Caco-2 (cell line): ENCODE data around the gene FBXO28. TPM values are rescaled to one million over a fixed set of nuclear protein-coding genes. Genes with fewer than 3 reads are reported as not detected.

Experiments used
- BruUV-seq: library from RNA; stranded (reverse); fragments of 400-500 nt; replicated peaks from 2 replicates; lab custom pipeline; 2021; lab: Mats Ljungman, UMichigan
- CTCF ChIA-PET: fragments of 300-600 bp; sonication (Branson Sonifier 250); formaldehyde crosslinking; loops from one replicate; lab custom pipeline; 2022; ENCODE audit warnings: antibody characterized with exemption; lab: Charles Lee
- POLR2A ChIA-PET: fragments of 300-600 bp; sonication (Branson Sonifier 250); formaldehyde crosslinking; loops from one replicate; lab custom pipeline; 2022; ENCODE audit warnings: antibody characterized with exemption; lab: Charles Lee
- DNase-seq, 2 experiments: peaks; one replicate each; pipeline versions ENCODE4 v3.0.0 to v3.0.0-alpha.2; 2020 to 2022
- H3K27me3 ChIP-seq: replicated peaks from 2 replicates; pipeline ENCODE4 v1.6.0; 2011; ENCODE audit warnings: low read length; ENCODE audit not compliant: control insufficient read depth, insufficient read depth
- H3K36me3 ChIP-seq: 2 replicates; pipeline ENCODE4 v1.5.1; 2011; ENCODE audit warnings: low read length; ENCODE audit not compliant: control insufficient read depth, insufficient read depth
- H3K4me1 ChIP-seq: fragments of 250-450 bp; sonication (Bioruptor Pico); 2 replicates; pipeline ENCODE4 v1.5.1; 2020; ENCODE audit warnings: mild to moderate bottlenecking
- H3K4me3 ChIP-seq: 2 replicates; pipeline ENCODE4 v1.5.1; 2011; ENCODE audit warnings: low read depth, mild to moderate bottlenecking, control low read depth, low read length
- H3K9me3 ChIP-seq: fragments of 250-450 bp; sonication (Bioruptor Pico); 2 replicates; pipeline ENCODE4 v1.5.1; 2020; ENCODE audit warnings: mild to moderate bottlenecking, moderate library complexity
- H3K27ac Mint-ChIP-seq: one replicate; pipeline ENCODE4 v1.8.0; 2022; ENCODE audit warnings: mixed read lengths; ENCODE audit not compliant: unreplicated experiment
- H3K27me3 Mint-ChIP-seq: one replicate; pipeline ENCODE4 v1.8.0; 2022; ENCODE audit warnings: mixed read lengths; ENCODE audit not compliant: insufficient read depth, unreplicated experiment
- H3K36me3 Mint-ChIP-seq: one replicate; pipeline ENCODE4 v1.8.0; 2022; ENCODE audit warnings: mild to moderate bottlenecking, mixed read lengths; ENCODE audit not compliant: insufficient read depth, unreplicated experiment
- H3K4me1 Mint-ChIP-seq: one replicate; pipeline ENCODE4 v1.8.0; 2022; ENCODE audit warnings: low read depth, mixed read lengths; ENCODE audit not compliant: unreplicated experiment
- H3K4me3 Mint-ChIP-seq: one replicate; pipeline ENCODE4 v1.8.0; 2022; ENCODE audit warnings: mild to moderate bottlenecking, moderate library complexity, mixed read lengths; ENCODE audit not compliant: unreplicated experiment
- H3K9me3 Mint-ChIP-seq: one replicate; pipeline ENCODE4 v1.8.0; 2022; ENCODE audit warnings: mixed read lengths; ENCODE audit not compliant: unreplicated experiment
- intact Hi-C: fragments of 100-400 bp; cut with micrococcal nuclease; formaldehyde crosslinking; loops from one replicate; pipeline ENCODE4 v1.10.0; 2022; ENCODE audit not compliant: unreplicated experiment
- total RNA-seq: library from RNA; stranded (reverse); gene quantifications from 2 replicates; pipeline ENCODE4 v1.2.3, GENCODE V29; 2022
- TF ChIP-seq, protein P1 (sequence below), 2 experiments: fragments of 200-600 bp in 1 of 2; IDR thresholded peaks; 1 replicate in 1 of 2; 2 replicates in 1 of 2; pipeline versions ENCODE4 v1.5.1 to v1.8.0; 2011 to 2022; ENCODE audit warnings: antibody characterized with exemption in 1 of 2, control low read depth in 1 of 2, inconsistent platforms in 1 of 2, low read depth in 1 of 2, low read length in 1 of 2, mild to moderate bottlenecking in 1 of 2, moderate library complexity in 1 of 2; ENCODE audit not compliant: insufficient read depth in 1 of 2, severe bottlenecking in 1 of 2, unreplicated experiment in 1 of 2

The FBXO28 gene
- total RNA-seq, 1 experiment from 2014 or later: 31.3 TPM

DNA sequence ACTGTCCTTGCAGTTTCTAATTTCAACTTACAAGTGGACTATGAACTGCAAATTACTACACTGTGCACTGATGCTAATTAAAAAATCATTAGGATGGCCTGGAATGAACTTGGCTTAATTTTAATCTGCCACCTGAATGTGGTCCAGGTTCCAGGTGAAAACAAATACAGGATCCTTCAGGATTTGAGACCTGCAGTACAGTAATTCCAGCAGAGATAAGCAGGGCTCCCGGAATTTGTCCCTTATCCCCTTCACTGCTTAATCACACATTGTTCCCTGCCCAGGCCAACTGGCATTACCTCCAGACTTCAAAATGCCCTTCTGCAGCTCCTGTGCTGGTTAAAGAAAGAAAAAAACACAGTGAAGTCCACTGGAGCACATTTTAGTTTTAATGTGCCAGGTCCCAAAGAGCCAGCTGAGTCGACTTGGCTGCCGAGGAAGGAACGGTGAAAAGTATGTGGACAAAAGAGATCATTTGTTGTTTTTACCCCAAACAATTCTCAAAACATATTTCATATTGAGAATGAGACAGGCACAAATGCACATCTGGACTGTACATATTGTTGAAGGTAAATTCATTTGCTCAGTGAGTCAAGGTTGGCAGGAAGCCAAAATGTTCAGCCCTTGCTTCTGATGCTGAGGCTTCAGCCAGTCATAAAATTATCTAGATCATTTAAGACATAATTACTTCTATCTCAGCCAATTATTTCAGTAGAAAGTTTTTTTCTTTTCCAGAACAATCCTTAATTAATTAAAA is 97.5 kb downstream of the FBXO28 start:
- intact Hi-C loops: no loop called here
- no peaks in the 10 kb centered on the region for H3K36me3 ChIP-seq
- H3K27me3 Mint-ChIP-seq: no peaks in the 10 kb centered on the region
- H3K27me3 ChIP-seq: no peaks in the 10 kb centered on the region
- POLR2A ChIA-PET: no interaction called here
- no peak overlapping the region for H3K4me3 ChIP-seq
- CTCF ChIA-PET: no interaction called here
- TF ChIP-seq, protein P1, sequence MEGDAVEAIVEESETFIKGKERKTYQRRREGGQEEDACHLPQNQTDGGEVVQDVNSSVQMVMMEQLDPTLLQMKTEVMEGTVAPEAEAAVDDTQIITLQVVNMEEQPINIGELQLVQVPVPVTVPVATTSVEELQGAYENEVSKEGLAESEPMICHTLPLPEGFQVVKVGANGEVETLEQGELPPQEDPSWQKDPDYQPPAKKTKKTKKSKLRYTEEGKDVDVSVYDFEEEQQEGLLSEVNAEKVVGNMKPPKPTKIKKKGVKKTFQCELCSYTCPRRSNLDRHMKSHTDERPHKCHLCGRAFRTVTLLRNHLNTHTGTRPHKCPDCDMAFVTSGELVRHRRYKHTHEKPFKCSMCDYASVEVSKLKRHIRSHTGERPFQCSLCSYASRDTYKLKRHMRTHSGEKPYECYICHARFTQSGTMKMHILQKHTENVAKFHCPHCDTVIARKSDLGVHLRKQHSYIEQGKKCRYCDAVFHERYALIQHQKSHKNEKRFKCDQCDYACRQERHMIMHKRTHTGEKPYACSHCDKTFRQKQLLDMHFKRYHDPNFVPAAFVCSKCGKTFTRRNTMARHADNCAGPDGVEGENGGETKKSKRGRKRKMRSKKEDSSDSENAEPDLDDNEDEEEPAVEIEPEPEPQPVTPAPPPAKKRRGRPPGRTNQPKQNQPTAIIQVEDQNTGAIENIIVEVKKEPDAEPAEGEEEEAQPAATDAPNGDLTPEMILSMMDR (IDR thresholded peaks at IDR 0.05; ENCODE audit: insufficient read depth in 1 of 2, low read depth in 1 of 2, low read length in 1 of 2, severe bottlenecking in 1 of 2, unreplicated experiment in 1 of 2): no peak
- peak overlapping the region; percentile 38 for H3K4me3 Mint-ChIP-seq
- peaks cover 42% of the 10 kb centered on the region for H3K4me1 Mint-ChIP-seq
- H3K27ac Mint-ChIP-seq: peak overlapping the region; percentile 83
- no peak for DNase-seq
- no TSS peak for BruUV-seq
- H3K4me1 ChIP-seq: peaks cover 54% of the 10 kb centered on the region
- H3K9me3 Mint-ChIP-seq: no peaks in the 10 kb centered on the region
- no peaks in the 10 kb centered on the region for H3K9me3 ChIP-seq
- no peaks in the 10 kb centered on the region for H3K36me3 Mint-ChIP-seq

Other genes starting within 250 kb of the FBXO28 start
- gene DEGS1, start 69.1 kb downstream of the FBXO28 start, total RNA-seq: 38.8 and 39.2 TPM in 2 replicates
- 45.0 and 52.3 TPM in 2 replicates for gene NVL, start 216.1 kb downstream of the FBXO28 start, total RNA-seq
- 84.4 and 85.6 TPM in 2 replicates for gene CNIH4, start 242.8 kb downstream of the FBXO28 start, total RNA-seq